ENCODE results near the gene HLA-DPB1.
A peak's percentile ranks its signal among the peaks of the same experiment; 100 is the strongest.
"Not testable (repeated sequence)": the region's sequence is repeated elsewhere in the genome, so short reads cannot be mapped to it uniquely, and the experiment has no call there.

Gene HLA-DPB1

DNA sequence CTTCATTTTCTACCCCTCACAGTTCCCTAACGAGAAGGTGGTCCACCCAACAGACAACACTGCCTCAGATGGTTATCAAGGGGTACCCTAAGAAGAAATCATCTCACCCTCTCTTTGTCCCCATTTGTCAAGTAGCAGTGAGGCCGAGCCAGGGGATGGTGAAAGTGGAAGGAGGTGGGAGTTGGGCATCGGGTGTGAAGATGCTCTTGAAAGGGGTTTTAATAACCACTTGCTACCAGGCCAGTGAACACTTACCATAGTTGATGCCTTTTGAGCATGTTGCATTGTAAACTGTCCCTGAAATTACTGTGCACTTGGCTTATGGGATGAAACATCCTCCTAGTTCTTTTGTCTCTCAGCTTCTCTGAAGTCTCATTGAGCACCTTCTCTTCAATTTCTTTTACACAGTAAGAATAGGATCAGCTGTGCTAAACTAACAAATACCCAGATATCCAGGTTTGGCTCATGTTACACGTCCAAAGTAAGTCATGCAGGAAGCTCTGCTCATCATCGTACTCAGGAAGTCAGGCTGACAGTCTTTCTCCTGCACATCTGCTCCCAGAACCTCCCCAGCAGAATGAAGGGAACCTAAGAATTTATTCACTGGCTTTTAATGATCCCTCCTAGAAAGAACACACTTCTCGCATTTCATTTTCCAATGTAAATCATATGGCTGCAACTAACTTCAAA, 13.3 kb downstream of the HLA-DPB1 start:
- TF ChIP-seq ZFX (IDR thresholded peaks at IDR 0.05; ENCODE audit: borderline replicate concordance) = no peak
- H3K27ac ChIP-seq = no peak overlapping the region

- TF ChIP-seq CTCF (IDR thresholded peaks at IDR 0.05) = peak; percentile 78
- no peak for TF ChIP-seq ZFX (IDR thresholded peaks at IDR 0.05; ENCODE audit: borderline replicate concordance)
- no peak overlapping the region for H3K27ac ChIP-seq
These were observed 16.2 kb downstream of the HLA-DPB1 start for GRCh38 chr6:33091957-33092356.

- H3K27ac ChIP-seq = no peak overlapping the region
- TF ChIP-seq ZFX (IDR thresholded peaks at IDR 0.05; ENCODE audit: borderline replicate concordance) (no peak), CTCF (IDR thresholded peaks at IDR 0.05) (no peak)
These were observed 16.6 kb downstream of the HLA-DPB1 start for GRCh38 chr6:33092385-33092784.

DNA sequence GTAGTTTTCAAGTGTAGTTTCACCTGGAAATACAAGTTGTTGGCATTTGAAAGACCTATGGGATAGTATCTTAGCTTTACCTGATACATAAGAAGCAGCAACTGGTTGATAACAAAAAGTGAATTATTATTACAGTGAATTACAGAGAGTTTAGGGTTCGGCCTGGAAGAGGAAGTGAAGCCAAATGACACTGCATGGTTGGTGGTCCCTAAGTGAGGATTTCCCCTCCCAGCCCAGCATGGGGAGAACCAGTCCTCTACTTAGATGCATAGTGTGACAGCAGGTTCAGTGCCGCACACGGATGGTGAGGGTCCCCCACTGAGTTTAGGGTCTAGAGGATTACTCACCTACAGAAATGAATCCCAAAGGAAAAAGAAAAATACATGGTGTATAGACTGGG, 18.1 kb downstream of the HLA-DPB1 start:
- H3K27ac ChIP-seq = no peak overlapping the region
- TF ChIP-seq CTCF (IDR thresholded peaks at IDR 0.05) (no peak), ZFX (IDR thresholded peaks at IDR 0.05; ENCODE audit: borderline replicate concordance) (no peak)

DNA sequence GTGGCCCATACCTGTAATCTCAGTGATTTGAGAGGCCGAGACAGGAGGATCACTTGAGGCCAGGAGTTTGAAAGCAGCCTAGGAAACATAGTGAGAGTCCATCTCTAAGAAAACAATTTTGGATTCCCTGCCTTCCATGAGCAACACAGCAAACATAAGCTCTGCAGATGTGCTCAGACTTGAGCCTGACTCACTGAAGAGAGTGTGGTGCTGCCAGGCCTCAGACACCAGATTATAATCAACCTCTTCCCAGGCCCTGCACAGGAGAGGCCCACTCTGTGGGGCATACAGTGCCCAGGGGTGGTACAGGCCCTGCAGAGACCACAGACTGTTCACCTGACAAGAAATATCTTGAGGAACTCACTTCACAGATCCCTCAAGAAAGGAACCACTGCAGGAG, 19.9 kb downstream of the HLA-DPB1 start:
- TF ChIP-seq CTCF (IDR thresholded peaks at IDR 0.05) (no peak), ZFX (IDR thresholded peaks at IDR 0.05; ENCODE audit: borderline replicate concordance) (no peak)
- H3K27ac ChIP-seq = no peak overlapping the region

DNA sequence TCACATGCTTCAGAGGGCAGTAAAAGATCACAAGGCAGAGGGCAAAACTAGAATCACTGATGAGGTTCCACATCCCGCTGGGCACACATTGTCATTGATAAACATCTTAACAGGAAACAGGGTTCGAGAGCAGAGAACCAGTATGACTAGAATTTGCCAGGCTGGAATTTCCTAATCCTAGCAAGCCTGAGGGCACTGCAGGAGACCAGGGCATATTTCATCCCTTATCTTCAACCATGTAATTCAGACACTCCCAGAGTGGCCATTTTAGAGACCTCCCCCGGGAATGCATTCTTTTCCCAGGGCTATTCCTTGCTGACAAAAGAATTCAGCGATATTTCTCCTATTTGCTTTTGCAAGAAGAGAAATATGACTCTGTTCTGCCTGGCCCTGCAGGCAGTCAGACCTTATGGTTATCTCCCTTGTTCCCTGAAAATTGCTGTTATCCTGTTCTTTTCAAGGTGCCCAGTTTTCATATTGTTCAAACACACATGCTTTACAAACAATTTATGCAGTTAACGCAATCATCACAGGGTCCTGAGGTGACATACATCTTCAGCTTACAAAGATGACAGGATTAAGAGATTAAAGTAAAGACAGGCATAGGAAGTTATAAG, 25.4 kb downstream of the HLA-DPB1 start:
- not testable (repeated sequence) for H3K27ac ChIP-seq

DNA sequence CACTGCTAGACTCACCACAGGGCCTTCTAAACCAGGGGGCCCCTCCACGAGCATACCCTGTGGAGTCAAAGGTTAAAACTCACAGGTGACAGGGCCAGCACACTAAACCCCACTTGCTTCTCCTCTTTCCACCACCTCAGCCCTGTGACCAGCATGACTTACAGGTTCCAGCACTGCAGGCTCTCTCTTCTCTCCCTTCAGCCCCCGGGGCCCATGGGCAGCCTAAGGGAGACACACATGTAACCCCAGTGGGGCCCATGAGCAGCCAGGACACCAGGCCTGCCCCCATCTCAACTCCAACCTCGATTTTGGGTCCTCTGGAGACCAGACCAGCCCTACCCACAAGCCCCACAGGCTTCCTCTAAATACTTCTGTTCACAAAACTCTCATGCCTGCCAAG, 28.0 kb downstream of the HLA-DPB1 start:
- TF ChIP-seq CTCF (IDR thresholded peaks at IDR 0.05) (no peak), ZFX (IDR thresholded peaks at IDR 0.05; ENCODE audit: borderline replicate concordance) (no peak)
- H3K27ac ChIP-seq = no peak overlapping the region

DNA sequence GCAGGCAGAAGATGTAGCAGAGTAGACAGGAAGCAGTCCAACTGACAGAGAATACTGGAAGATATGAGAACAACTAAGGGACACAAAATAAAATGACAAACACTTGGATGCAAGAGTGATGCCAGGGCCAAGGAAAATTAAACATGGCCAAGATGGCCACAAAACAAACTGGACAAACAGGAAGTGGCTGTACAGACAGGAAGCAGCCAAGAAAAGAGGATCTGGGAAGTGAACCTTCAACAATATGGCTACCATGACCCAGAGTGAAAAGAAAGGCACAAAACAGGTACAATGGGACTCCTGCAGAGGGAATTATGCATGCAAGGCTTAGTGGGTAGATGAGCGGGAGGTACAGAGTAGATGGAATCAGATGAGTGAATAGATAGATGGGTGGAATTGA, 29.1 kb downstream of the HLA-DPB1 start:
- TF ChIP-seq CTCF (IDR thresholded peaks at IDR 0.05) (no peak), ZFX (IDR thresholded peaks at IDR 0.05; ENCODE audit: borderline replicate concordance) (no peak)
- H3K27ac ChIP-seq = no peak overlapping the region
